HG03095 (cell line): ENCODE results near the gene CPE.

Experiments used
- ATAC-seq: cut with Tn5 transposase; IDR thresholded peaks from one replicate; pipeline ENCODE4 v1.9.1; 2021; ENCODE audit warnings: moderate library complexity; ENCODE audit not compliant: unreplicated experiment

The CPE gene

DNA sequence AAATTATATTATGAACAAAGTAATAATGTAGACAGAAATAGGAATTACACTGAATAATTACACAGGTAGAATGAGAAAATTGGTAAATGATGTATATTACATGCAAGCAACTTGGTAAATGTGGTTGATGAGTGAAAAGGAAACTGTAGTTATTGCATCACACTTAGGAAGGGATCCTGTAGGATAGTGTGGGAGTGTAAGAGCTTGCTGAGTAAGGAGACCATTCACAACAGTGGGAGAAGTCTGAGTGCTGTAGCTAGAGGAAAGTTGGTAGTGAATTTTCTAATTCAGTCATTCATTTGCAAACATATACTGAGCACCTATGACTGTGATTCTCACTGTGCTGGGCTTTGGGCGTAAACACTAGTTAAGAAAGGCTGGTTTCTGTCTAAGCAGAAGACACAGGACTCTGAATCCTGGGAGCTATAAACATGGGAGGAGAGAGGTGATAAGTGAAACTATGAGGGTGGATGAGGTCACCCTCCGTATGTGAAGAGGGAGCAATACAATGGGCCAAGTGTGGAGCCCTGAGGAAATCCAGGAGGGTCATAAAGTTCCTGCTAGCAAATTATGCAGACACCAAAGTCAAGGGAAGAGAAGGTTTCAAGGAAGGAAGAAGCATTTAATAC, 14.2 kb upstream of the CPE start:
- no peak for ATAC-seq

DNA sequence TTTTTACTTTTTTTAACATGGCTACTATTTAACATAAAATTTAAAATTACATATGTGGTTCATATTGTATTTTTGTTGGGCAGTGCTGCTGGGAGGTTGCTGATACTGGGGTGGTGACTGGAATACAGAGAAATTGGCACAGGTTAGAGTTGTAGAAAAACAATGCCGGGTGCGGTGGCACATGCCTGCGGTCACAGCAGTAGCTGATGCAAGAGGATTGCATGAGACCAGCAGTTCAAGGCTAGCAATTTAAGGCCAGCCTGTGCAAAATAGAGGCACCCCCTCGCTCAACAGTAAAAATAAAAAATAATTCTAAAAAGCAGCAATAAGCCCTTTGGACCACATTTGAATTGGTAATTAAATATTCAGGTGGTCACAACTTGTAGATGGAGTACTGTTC, 11.8 kb upstream of the CPE start:
- no peak for ATAC-seq

DNA sequence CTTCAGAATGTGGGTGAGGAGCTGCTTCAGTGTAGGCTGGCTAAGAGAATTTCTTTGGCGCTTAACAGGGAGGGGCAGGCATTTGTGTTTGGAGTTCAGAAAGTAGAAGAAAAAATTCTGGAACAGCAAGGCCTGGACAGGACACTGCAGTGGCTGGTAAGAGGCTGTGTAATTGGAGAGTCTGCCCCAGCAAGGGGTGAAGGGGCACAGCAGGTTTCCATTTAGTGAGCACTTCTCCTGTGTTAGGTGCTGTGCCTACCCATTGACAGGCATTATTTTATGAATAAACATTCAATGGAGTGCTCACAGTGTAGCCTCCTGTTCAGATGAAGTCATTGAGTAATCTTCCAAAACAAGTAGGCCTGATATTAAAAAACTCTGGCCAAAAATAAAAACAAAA, 10.7 kb upstream of the CPE start:
- ATAC-seq = no peak

DNA sequence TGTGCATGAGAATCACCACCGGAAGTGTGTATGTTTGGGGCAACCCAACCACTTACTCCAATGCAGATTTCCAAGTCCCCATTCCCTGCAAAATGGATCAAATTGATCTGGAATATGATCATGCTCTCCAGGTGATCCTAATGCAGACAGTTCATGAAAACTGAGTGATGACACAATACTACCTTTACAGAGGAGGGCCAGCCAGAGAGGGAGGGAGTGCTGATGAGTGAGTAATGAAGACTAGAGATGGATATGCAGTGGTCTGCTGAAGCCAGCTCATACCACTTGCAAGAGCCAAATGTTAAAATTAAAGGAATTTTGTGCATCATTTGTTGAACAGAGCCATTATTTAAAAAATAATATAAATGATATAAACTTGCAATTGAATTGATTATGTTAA, 10.2 kb upstream of the CPE start:
- ATAC-seq = no peak

DNA sequence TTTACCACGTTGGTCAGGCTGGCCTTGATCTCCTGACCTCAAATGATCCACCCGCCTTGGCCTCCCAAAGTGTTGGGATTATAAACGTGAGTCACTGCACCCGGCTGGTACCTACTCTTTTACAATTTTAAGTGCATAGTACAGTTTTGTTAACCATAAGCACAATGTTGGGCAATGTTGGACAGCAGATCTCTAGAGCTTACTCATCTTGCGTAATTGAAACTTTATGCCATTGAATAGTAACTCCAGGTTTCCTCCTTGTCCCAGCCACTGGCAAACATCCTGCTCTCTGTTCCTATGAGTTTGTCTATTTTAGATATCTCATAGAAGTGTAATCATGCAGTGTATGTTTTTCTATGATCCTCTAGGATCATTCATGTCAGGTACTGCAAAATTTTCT, 9.3 kb upstream of the CPE start:
- ATAC-seq = no peak

DNA sequence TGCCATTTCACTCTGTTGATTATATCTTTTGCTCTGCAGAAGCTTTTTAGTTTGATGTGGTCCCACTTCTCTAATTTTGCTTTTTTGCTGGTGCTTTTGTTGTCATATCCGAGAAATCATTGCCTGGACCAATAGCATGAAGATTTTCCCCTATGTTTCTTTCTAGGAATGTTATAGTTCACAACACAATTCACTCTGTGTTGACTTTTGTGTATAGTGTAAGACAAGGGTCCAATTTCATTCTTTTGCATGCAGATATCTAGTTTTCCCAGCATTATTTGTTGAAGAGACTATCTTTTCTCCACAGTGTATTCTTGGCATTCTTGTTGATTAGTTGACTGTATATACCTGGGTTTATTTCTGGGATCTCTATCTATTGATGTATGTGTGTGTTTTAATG, 8.3 kb upstream of the CPE start:
- no peak for ATAC-seq

DNA sequence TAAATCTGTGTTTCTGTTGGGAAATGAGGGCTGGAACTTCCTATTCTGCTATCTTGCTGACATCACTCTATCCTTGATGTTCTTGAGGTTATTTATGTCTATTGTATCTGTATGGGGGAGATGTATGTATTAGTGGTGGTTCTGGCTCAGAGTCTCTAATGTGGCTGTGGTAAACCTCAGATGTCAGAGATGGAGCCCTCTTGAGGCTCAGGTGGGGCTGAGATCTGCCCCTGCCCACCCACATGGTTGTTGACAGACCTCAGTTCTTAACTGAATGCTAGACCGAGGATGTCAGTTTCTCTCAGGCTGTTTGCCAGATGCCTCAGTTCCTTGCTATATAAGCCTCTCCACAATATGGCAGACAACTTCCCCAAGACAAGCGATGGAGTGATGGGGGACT, 3.3 kb upstream of the CPE start:
- ATAC-seq = no peak

DNA sequence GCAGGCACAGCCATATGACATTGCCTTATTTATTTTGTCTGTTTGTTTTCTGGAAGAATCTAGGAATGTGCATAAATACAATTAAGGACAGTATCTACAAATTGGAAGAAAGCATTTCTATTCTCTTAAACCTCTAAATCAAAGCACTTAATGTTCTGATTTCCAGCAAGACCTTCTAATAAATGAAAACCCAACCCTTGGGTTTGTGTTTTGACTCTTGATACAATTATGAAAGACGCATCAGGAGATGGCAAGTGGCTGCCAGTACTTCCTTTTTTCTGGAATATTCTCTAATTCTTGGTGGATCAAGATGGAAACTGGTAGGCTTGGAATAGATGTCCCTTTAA, 437 bp upstream of the CPE start:
- ATAC-seq = no peak

DNA sequence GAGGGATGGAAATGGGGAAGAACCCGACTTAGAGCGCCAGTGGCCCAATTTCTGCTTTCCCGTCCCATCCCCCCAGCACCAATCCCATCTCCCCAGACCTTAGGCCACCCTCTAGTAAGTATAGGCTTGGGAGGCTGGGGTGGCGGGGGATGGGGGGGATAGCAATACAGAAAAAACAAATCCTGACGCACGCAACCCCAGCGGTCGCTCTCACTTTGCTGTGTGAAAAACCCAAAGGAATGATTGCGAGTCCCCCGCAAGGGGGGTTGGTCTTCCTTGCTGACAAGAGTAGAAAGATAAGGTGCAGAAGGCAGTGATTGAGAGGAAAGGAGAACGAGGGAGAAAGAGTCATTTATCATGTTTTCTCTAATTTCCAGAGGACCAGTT, 863 bp downstream of the CPE start:
- ATAC-seq = no peak

DNA sequence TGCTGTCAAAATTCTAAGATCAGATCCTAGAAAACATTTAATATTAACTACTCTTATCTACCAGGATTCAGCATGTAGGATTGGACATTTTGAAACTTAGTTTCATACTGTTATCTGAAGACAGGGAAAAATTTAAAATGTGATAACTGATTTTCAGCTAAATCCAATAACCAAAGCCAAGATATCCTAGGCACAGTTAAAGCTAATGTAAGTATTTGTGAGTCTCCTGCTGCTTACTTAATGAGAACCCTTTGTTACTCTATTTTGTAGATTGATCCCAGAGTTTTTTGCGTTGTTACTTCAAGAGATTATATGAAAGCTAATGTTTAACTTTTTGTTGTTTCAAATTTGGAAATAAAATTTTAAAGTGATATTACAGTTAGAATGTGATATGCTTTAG, 2.0 kb downstream of the CPE start:
- ATAC-seq = no peak

DNA sequence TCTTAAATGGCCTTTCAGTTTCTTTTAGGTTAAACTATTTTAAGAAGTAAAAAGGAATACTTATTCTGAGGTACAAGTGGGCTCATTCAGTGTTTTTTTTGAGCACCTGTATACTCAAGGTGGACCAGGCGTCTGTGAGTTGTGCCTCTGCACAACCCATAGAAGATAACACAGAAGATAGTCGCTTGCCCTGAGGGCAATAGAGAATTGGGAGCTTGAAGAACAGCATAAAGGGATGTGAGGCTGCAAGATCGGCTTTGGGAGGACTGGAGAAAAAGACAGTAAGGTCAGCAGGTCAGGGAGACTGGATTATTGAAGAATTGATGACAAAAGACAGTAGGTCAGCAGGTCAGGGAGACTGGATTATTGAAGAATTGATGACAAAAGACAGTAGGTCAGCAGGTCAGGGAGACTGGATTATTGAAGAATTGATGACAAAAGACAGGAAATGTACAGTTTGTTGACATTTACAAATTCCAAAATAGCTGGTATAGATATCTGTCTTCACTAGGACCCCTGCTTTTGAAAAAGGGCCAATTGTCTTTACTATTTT, 3.1 kb downstream of the CPE start:
- ATAC-seq = no peak

DNA sequence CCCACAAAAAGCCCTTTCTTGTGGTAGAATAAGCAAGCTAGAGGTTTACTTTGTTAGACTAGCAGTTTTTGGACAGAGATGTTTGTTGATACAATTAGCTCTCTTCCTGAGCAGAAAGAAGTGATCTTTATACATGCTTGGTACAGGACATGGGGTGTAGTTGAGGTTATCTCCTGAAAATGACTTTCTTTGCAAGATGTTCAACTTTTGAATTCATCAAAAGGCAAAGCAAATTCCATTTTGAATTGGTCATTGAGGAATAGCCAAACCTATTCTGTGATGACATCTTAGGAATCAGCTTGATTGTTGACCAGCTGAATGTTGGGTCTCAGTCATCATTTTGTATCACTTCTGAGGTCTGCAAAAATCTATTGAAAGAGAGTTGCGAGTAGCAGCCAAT, 3.8 kb downstream of the CPE start:
- no peak for ATAC-seq

DNA sequence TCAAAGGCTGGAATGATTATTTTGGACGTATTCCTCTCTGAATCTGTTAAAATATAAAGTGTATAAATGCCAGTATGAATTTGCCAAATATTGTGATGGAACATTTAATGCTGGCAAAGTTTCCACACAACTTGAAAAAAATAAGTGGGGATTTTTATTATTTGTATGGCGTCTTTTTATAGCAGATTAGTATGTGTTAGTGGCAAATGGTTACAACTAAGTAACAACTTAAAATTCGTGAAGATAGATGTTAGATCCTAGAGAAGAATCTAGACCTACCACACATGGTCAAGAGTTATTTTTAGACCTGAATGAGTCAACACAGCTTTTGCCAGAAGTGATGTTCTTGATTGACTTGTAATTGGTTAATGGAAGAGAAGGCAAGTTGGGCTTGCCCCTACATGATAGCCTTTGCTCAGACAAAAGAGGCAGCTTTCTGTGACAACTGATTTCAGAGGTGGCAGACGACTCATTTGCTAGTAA, 4.8 kb downstream of the CPE start:
- ATAC-seq = no peak

DNA sequence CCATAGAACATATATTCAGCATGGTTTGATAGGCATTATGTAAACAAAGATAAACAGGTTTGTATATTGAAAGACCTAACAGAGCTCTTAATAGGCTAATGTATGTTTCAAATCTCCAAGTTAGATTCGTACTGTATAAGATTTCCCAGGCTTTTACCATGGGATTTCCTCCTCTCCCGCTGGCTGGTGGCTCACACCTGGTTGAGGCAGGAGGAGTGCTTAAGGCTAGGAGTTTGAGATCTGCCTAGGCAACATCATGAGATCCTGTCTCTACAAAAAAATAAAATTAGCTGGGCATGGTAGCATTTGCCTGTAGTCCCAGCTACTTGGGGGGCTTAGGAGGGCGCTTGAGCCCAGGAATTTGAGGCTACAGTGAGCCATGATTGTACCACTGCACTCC, 5.4 kb downstream of the CPE start:
- no peak for ATAC-seq

DNA sequence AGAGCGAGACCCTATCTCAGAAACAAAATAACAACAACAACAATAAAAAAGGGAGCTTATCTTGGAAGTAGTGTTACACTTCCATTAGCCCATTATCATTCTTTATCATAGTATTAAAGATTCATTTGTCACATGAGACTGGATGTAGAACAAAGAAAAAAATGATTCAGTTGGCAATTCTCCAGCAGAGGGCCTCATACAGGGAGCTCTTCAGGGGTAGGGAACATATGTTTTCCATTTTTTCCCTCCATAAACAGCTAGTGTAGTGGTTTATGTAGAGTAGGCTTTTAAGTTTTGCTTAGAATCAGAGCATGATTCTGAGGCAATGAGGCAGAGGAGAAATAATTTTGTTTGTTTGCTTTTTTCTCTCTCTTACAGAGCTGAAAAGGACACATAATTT, 5.8 kb downstream of the CPE start:
- no peak for ATAC-seq

DNA sequence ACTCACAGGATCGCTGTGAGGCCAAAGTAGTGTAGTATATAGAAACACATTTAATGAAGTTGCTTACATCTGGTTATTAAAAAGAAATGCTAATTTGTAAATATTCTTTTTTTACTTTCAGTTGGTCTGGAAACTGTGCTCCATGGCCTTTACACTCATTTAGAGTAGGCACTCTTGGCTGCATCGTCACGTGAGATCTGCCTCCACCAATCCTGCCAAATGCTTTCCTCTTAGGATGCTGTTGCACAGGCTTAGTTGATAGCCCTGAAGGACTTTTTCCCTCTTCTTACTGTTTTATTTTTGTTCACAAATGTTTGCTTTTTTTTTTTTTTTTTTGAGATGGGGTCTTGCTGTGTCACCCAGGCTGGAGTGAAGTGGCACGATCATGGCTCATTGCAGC, 6.3 kb downstream of the CPE start:
- no peak for ATAC-seq

DNA sequence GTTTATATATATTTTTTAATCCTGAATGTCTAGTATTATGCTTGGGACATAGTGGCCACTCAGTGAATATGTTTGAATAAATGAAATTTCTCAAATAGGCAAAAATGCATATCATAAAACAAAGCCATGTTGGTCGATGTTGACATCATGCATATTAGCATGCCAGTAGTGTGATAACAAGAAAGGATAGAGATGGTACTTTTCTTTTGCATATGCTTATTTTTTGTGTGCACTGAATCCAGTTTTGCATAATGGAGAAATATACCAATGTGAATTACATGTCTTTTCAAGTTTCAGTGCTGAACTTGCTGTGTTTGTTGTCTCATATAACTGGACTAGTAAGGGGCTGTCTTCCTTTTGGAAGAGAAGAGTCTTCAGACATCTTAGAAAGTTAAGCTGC, 7.5 kb downstream of the CPE start:
- no peak for ATAC-seq

DNA sequence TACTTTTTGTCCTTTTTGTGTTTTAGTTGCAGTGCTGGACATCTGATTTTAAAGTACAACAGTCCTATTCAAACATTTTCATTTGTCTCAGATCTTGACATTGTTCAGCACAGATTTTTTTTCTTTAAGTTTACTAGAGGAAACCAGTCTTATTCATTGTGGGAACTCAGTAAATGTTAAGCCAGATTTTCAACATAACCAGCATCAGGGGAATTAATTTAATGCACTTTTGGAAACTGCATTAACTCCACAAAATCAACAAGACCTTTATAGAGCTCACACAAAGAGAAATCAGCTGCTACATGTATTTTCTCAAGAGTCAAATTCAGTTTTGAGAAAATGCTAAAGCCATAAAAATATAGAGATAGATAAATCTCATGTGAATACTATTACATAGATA, 9.9 kb downstream of the CPE start:
- no peak for ATAC-seq

DNA sequence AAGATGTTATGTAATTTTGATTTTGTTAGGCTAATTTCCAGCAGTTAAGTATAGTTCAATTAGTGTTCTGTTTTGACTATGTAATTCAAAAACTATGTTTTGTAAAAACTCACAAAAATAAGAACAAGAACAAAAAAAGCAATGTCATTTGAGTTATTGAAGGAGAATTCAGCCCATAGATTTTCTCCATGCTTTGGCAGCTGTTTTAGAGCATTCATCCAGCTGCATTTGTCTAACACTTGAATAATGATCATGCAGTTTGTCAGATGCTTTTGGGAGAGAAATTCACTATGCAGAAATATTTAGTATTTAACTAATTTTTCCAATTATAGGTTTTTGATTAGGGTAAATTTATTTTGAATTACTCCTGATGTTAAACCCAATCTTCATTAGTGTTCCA, 14.2 kb downstream of the CPE start:
- no peak for ATAC-seq

DNA sequence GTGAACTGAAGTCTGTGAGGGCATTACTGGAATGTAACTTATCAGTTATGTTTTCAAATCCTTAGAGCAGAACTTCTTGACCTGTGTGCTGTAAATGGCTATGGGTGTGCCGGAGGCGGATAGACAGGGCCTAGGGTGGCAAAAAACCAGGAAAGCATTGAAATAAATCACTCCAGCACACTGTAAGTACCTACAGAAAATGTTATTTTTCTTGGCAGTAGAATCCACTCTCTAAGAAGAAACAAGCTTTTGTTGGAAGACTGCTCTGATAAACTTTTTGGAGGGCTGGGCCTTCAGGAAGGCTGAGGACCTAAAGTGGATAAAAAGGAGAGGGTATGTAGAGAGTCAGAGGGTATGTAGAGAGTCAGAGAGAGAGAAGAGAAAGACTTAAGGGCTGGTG, 14.9 kb downstream of the CPE start:
- no peak for ATAC-seq

DNA sequence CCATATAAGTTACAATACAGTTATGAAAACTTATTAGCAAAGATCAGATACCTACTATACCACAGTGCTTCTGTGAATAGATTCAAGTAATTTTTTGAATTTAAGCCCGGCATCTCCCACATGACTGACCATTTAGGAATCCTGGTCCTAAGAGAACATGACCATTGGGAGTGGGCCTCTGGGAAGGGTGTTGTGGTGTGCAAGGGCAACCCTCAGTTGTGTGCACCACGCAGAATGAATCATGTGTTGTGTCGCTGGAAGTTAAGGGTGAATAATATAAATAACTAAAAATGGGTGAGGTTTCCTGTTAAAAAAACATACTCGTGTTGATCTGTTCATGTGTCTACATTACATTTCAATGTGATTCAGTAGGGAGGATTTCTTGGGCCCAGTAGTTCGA, 15.5 kb downstream of the CPE start:
- no peak for ATAC-seq

DNA sequence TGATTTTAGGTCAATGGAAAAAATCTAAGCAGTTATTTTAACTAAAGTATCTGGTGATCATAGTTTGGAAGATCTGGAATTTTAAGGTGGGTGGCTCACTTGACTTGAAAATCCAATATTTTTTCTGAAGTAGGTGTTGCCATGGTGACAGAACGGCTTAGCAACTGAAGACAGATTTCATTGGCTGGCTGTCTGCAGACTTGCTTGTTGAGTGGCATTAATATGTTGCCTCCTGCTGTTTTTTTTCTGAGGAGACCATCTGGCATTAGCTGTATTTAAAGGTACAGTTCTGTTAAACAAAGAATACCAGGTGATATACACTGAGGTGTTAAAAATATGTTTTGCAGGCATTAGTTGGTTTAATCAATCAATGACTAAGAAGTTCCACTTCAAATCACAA, 19.8 kb downstream of the CPE start:
- ATAC-seq = no peak

DNA sequence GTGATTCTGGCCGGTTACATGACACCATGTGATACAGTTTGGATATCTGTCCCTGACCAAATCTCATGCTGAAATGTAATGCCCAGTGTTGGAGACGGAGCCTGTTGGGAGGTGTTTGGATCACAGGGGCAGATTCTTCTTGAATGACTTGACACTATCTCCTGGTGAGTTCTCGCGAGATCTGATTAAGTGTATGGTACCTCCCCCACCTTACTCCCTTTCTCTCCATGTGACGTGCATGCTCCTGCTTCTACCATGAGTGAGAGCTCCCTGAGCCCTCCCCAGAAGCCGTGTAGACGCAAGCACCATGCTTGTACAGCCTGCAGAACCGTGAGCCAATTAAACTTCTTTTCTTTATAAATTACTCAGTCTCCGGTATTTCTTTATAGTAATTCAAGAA, 23.6 kb downstream of the CPE start:
- ATAC-seq = no peak

DNA sequence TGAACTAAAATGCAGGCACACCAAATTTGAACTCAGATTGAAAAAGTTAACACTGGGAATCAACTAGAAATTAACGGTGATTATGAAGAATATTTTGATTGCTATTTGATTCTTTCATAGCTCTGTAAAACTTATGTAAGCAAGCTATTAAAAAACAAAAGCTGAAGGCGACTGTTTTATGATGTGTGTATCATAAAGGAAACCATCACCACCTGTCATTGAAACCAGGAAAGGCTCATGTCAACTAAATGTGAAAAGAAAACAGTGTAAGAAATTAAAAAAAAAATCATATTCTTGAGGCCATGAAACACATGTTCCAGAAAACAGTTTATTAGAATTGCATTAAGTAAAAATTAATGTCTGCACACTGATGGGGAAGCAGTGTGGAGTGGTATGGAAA, 24.2 kb downstream of the CPE start:
- no peak for ATAC-seq
